Neural progenitor cell (in vitro differentiated cells): ENCODE data around the gene PALB2.

Experiments used
- CTCF ChIP-seq: fragments of 200-600 bp; sonication (generic); IDR thresholded peaks from 2 replicates; pipeline ENCODE4 v1.5.1; 2017; ENCODE audit warnings: antibody characterized with exemption, mild to moderate bottlenecking
- EZH2 ChIP-seq: fragments of 200-600 bp; sonication (generic); IDR thresholded peaks from 2 replicates; pipeline ENCODE4 v1.6.1; 2017; ENCODE audit warnings: antibody characterized with exemption, mild to moderate bottlenecking, moderate library complexity
- EZH2phosphoT487 ChIP-seq: fragments of 200-600 bp; sonication (generic); IDR thresholded peaks from 2 replicates; pipeline ENCODE4 v1.6.1; 2017; ENCODE audit warnings: antibody characterized with exemption

GRCh38 chr16:23663918-23664317 is 22.8 kb upstream of the PALB2 start:
- no peak for TF ChIP-seq EZH2phosphoT487
- no peak for TF ChIP-seq CTCF
- no peak for TF ChIP-seq EZH2
